NCI-H748 treated with DMSO at 0.1 percent for 48 hours (cell line): Measurements from ENCODE around the gene ZNF578.
"Not testable (repeated sequence)": the region's sequence is repeated elsewhere in the genome, so short reads cannot be mapped to it uniquely, and the experiment has no call there.

Experiments
- DNase-seq: peaks from one replicate; lab custom pipeline; 2025; lab: John Stamatoyannopoulos, UW

Gene ZNF578

DNA sequence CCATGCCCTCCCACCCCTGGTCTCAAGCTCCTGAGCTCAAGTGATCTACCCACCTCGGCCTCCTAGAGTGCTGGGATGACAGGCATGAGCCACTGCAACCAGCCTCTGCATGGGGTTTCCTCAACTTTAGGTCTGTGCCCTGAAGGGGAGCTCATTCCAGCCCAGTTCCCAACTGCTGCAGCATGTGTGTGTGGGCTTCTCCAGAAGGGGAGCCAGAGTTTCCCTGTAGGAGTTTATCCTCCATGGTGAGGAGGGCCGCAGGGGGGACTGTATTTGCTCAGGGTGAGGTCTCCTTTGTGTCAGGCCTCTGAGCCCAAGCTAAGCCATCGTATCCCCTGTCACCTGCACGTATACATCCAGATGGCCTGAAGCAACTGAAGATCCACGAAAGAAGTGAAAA is 62.8 kb downstream of the ZNF578 start:
- no peak for DNase-seq

- DNase-seq, result no peak
These were observed 65.3 kb downstream of the ZNF578 start for GRCh38 chr19:52518646-52519045.

DNA sequence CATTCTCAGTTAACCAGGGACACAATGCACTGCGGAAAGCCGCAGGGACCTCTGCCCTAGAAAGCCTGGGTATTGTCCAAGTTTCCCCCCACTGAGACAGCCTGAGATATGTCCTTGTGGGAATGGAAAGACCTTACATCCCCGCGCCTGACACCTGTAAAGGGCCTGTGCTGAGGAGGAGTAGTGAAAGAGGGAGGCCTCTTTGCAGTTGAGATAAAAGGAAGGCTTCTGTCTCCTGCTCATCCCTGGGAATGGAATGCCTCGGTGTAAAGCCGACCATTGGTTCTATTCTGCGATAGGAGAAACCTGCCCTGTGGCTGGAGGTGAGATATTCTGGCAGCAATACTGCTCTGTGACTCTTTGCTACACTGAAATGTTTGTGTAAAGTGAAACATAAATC is 65.8 kb downstream of the ZNF578 start:
- not testable (repeated sequence) for DNase-seq

DNA sequence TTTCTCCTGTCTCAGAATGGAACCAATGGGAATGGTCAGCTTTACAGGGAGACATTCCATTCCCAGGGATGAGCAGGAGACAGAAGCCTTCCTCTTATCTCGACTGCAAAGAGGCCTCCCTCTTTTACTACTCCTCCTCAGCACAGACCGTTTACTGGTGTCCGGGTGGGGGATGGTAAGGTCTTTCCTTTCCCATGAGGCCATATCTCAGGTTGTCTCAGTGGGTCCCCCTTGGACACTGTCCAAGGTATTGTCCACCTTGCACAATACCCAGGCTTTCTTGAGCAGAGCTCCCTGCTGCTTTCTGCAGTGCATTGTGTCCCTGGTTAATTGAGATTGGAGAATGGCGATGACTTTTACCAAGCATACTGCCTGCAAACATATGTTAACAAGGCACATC is 66.7 kb downstream of the ZNF578 start:
- DNase-seq, result no peak

GRCh38 chr19:52522551-52522950 is 69.2 kb downstream of the ZNF578 start:
- no peak for DNase-seq

- no peak for DNase-seq
These were observed 70.7 kb downstream of the ZNF578 start for GRCh38 chr19:52524086-52524485.

DNA sequence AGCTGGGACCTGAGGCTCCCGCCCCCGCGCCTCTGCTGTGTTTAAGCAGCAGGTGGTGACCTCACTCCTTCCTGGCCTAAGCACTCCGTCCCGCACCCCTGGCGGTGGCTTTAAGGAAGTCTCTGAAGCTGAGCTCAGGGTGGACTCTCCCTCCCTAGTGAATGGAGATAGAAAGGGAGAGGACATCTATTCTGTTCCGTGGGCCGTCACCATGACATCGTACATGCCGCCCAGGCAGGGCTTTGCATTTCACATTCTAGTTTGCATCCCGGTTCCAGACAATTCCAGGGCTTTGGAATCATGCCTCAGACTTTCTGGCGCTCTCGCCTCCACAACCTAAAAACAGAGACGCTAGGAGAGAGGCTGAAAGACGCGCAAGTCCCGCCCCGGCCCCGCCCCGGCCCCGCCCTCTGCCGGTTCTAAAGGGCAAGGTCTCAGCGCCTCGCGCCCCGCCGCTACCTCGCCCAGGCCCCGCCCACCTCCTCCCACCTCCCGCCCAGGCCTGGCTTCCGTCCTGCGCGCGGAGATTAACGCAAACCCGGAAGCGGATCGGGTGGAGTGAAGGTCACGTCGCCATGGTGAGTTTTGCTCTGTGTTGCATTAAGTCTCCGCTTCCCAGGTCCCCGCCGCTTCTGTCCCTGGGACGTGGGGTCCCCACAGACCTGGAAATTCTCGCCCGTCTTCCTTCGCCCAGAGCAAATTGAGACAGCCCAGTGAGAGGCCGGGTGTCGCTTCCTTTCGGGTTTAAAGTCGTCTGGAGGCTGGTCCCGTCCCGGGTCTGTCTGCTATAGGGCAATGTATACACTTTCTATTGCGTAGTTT is 74.0 kb downstream of the ZNF578 start, which contains the start of gene ZNF808:
Gene ZNF808 (plus strand): TSS at position 535 of the 822 bp plus-strand sequence. CDS start 15,617 bp downstream, outside the sequence.
- DNase-seq, result peak; percentile 90

DNA sequence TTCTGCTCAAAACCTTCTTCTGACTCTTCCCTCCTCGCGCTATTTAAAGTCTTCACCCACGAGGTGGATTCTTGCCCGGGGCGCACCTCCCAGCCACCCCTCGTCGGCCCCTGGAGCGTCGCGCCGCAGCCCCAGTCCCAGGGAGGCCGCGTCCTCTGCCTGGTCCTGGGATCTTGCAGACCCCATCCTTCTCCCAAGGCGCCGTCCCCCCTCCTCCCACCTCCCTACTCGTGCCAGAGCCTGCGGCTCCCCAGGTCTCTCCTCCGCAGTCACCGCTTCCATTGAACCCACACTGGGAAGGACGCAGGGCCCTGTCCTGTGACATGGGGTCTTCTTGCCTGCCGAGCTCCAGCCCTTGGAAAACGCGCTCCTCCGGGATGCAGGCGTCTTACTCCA is 74.6 kb downstream of the ZNF578 start:
- DNase-seq, result no peak

- no peak for DNase-seq
These were observed 79.1 kb downstream of the ZNF578 start for GRCh38 chr19:52532480-52532879.

DNA sequence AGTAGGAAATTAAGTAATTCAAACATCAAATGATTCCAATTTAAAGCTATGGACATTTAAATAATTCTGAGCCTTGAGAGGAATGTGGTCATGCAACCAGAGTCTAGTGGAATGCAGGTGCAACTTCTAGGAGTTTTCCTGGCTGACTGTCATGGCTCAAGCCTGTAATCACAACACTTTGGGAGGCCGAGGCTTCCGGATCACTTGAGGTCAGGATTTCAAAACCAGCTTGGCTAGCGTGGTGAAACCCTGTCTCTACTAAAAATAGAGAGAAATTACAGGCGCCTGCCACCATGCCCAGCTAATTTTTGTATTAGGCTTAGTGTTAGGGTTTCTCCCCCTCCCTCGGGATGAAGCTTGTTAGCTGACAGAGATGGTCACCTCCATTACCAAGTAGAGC is 80.5 kb downstream of the ZNF578 start:
- no peak for DNase-seq

DNA sequence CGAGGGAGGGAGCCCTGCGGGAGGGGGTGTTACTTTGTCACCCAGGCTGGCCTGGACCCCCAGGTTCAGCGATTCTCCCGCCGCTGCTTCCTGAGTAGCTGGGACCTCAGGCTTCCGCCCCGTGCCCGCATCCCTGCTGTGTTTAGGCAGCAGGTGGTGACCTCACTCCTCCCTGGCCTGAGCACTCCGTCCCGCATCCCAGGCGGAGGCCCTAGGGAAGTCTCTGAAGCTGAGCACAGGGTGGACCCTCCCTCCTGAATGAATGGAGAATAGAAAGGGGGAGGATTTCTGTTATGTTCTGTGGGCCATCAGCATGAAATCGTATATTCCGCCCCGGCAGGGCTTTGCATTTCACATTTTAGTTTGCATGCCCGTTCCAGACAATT is 82.0 kb downstream of the ZNF578 start:
- not testable (repeated sequence) for DNase-seq

- DNase-seq, result peak; percentile 48
These were observed 82.6 kb downstream of the ZNF578 start for GRCh38 chr19:52535771-52536447.

- DNase-seq, result no peak
These were observed 83.1 kb downstream of the ZNF578 start for GRCh38 chr19:52536448-52536800.

DNA sequence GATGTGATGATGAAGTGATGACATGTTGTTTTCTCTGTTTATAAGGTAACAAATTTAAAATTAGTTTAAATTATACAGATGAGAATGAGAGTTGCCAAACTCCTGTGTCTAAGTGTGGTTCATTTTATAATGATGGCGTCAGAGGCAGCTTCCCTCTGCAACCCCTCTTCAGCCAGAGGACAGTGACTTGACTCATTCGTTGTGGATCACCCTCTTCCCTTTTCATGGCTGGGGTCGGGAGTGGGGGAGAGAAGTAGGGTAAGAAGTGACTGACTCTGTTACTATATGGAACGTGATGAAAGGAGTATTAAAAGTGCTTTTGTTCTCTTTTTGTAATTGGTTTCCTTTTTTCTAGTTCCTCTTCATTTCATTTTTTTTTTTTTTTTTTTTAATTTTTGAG is 85.5 kb downstream of the ZNF578 start:
- DNase-seq, result not testable (repeated sequence)

- DNase-seq, result not testable (repeated sequence)
These were observed 87.8 kb downstream of the ZNF578 start for GRCh38 chr19:52541176-52541575.

- DNase-seq, result no peak
These were observed 88.3 kb downstream of the ZNF578 start for GRCh38 chr19:52541608-52542007.

- DNase-seq, result not testable (repeated sequence)
These were observed 89.2 kb downstream of the ZNF578 start for GRCh38 chr19:52542541-52542940.

GRCh38 chr19:52542984-52543664 is 89.8 kb downstream of the ZNF578 start:
- DNase-seq, result no peak

DNA sequence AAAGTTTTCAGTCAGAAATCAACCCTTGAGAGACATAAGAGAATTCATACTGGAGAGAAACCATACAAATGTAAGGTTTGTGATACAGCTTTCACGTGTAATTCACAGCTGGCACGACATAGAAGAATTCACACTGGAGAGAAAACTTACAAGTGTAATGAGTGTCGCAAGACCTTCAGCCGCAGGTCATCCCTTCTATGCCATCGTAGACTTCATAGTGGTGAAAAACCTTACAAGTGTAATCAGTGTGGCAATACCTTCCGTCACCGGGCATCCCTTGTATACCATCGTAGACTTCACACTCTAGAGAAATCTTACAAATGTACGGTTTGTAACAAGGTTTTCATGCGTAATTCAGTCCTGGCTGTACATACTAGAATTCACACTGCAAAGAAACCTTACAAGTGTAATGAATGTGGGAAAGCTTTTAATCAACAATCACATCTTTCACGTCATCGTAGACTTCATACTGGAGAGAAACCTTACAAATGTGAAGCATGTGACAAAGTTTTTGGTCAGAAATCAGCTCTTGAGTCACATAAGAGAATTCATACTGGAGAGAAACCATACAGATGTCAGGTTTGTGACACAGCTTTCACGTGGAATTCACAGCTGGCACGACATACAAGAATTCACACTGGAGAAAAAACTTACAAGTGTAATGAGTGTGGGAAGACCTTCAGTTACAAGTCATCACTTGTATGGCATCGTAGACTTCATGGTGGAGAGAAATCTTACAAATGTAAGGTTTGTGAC is 101.0 kb downstream of the ZNF578 start:
- DNase-seq, result no peak

GRCh38 chr19:52557231-52557995 is 104.1 kb downstream of the ZNF578 start:
- DNase-seq, result no peak

DNA sequence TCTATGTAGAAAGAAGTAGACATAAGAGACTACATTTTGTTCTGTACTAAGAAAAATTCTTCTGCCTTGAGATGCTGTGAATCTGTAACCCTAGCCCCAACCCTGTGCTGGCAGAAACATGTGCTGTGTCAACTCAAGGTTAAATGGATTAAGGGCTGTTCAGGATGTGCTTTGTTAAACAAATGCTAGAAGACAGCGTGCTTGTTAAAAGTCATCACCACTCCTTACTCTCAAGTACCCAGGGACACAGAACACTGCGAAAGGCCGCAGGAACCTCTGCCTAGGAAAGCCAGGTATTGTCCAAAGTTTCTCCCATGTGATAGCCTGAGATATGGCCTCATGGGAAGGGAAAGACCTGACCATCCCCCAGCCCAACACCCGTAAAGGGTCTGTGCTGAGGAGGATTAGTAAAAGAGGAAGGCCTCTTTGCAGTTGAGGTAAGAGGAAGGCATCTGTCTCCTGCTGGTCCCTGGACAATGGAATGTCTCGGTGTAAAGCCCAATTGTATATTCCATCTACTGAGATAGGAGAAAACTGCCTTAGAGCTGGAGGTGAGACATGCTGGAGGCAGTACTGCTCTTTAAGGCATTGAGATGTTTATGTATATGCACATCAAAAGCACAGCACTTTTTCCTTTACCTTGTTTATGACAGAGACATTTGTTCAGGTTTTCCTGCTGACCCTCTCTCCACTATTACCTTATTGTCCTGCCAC is 105.5 kb downstream of the ZNF578 start:
- DNase-seq, result not testable (repeated sequence)
